HG03558 (cell line): ENCODE results near the gene FMO5.
"Not testable (repeated sequence)": the region's sequence is repeated elsewhere in the genome, so short reads cannot be mapped to it uniquely, and the experiment has no call there.

Experiments
- ATAC-seq: cut with Tn5 transposase; IDR thresholded peaks from one replicate; pipeline ENCODE4 v1.9.1; 2021; ENCODE audit warnings: moderate number of reproducible peaks; ENCODE audit not compliant: unreplicated experiment; ENCODE audit errors: extremely low read depth

Gene FMO5

DNA sequence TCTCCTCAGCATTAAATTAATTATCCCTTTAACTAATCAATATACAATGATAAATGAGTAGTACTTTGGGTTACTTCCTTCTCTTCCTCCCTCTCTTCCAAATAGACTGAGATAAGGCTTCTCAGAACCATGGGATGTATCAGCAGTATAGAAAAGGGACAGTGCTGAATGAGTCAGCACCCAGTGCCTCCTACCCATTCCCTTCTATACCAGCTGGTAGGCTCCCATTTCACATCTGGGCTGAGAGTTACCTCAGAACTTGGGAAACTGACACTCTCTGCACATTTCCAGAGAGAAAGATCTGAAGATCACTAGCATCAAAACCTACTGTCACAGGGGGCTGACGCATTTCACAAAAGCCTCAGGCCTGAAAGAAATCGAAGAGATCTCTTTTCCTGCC is 68.0 kb downstream of the FMO5 start:
- not testable (repeated sequence) for ATAC-seq

DNA sequence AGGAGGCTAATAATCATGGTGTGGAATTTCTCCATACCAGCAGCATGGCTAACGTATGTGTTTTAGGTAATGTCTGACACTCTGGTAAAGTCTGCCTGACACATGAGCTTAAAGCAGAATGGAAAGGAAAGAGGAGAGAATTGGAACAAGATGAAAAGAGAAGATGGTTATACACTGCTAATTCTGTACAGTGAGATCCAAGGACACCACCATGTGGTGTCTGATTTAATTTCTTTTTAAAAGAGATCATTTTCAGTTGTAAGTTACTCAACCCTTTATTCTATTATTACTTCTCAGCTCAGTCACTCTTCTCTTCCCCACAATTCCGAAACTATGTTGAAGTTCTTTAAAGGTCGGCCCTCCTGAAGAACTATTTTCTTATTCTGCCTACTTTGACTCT is 68.5 kb downstream of the FMO5 start:
- ATAC-seq, result no peak

DNA sequence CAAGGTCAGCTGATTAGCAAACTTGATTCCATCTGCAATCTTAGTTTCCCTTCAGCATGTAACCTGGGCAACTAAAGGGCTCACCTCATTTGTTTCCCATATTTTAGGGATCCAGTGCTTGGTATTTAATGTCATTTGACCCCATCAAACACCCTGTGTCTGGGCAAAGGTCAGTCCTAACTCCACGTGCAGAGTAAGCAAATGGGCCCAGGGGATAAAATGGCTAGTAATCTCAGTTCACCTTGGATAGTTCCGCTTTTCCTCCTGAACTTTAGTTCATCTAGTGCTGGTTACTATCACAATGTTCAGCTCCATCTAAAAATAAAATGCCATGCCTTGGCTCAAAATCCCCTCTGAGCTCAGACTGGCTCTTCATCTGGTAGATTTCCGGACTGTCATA is 72.4 kb downstream of the FMO5 start:
- ATAC-seq, result no peak

DNA sequence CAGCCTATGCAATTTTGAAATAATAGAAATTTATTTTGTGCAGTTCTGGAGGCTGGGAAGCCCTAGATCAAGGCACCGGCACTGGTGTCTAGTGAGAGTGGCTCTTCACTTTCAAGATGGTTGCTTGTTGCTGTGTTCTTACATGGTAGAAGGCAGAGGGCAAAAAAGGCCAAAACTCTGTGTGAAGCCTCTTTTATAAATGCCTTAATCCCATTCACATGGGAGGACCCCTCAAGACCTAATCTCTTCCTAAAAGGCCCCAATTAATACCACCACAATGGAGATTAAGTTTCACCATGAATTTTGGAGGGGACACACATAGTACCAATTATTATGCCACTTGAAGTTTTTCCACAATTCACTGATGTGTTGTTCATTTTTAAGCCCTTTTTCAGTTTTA is 73.9 kb downstream of the FMO5 start:
- no peak for ATAC-seq

- no peak for ATAC-seq
Observed at GRCh38 chr1:147142886-147143285, 82.3 kb downstream of the FMO5 start.
